ENCODE measurements around the gene C11orf71.

GRCh38 chr11:114362326-114362725, 38.0 kb downstream of the C11orf71 start:
- TF ChIP-seq CTCF (IDR thresholded peaks at IDR 0.05) (no peak), POLR2A (IDR thresholded peaks at IDR 0.05) (no peak)
